CD4-positive, alpha-beta T cell treated with Interleukin-1 beta for 1 hour (primary cell): Measurements from ENCODE around the gene SERTAD1.
"Not testable (repeated sequence)": the region's sequence is repeated elsewhere in the genome, so short reads cannot be mapped to it uniquely, and the experiment has no call there.

Experiments
- DNase-seq, 2 donors: peaks; one replicate each; pipeline ENCODE4 v3.0.0-alpha.2; 2020 to 2022

The SERTAD1 gene

DNA sequence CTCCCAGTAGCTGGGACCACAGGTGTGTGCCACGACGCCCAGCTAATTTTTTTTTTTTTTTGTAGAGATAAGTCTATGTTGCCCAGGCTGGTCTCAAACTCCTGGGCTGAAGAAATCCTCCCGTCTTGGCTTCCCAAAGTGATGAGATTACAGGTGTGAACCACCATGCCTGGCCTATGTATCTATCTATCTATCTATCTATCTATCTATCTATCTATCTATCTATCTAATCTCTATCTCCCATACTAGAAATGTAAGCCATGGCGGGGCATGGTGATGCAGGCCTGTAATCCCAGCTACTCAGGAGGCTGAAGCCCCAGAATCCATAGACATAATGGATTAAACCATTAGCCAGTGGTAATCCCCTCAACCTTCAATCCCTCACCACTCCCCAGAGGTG lies 24.9 kb upstream of the SERTAD1 start:
- no peak for DNase-seq

DNA sequence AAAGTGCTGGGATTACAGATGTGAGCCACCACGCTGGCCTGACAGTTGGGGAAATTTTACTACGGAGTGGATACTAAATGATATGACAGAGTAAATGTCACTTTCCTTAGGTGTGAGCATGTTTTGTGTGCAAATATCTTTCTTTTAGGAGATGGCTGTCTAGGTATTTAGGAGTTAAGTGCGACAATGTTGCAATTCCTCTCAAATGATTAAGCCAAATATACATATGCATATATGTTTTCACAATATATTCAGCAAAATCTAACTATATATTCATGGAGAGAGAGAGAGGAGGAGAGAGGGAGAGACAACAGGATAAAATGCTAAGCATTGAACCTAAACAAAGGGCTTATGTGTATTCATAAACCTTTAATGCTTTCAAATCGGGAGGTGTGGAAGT lies 23.7 kb upstream of the SERTAD1 start:
- DNase-seq, result no peak

DNA sequence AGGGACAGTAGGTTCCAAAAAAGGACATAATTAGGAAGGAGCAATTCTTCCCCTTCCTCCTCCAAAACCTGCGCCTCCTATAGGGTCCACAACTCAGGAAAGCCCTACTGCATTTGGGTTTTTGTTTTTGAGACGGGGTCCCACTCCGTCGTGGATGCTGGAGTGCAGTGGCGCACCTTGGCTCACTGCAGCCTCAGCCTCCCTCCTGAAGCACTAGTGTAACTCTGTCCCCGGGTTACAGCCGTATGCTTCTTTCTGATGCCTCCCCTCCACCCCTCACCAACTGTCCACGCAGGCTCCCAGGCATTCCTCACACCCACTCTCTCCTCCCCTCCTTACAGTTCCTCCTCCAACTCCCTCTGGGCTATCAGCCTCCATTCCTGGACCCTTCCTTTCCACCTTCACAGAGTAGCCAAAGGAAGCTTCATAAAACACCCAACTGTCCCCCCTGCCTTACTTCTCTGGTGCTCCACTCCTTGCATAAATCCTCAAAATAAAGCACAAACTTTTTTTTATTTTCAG lies 20.5 kb upstream of the SERTAD1 start:
- DNase-seq, result no peak

DNA sequence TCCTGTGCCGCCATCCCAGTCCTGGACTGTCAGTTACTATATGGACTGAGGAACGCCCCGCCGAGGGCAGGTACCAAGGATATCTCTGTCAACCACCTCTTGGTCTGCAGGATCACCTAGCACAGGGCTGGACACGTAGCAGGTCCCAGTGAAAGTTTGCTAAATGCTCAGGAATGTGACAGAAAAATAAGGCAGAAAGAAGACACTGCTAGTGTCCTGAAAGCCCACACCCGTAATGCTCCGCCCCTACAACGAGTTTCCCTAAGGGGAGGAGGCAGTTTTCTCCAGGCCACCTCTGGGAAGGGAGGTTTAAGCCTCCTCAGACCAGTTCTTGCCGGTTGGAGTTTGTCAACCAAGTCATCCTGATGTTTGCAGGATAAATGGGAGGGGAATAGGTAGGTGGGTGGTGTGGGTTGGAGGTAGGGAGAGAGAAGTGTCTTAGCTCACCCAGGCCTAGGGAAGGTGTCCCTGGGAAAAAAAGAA lies 20.0 kb upstream of the SERTAD1 start:
- DNase-seq, result no peak

DNA sequence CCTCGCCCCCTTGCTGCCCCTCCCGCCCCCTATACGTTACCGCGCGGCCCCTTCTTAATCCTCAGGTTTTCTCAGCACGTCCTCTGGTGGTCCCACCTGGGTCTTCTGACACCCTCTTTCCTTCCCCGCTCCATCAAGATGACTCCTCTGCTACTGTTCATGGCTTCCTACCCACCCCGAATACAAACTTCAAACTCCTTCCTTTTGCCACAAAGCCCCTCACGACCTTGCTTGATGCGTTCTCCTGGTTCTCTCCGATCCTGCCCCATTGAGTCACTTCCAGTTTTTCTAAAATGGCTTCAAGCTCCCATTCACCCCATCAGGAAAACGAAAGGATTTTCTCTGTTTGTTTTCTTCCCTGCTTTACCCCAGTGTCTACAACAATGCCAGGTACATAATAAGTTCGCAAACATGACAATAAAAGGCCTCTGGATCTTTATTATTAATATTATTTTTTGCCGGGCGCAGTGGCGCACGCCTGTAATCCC lies 19.1 kb upstream of the SERTAD1 start:
- no peak for DNase-seq

DNA sequence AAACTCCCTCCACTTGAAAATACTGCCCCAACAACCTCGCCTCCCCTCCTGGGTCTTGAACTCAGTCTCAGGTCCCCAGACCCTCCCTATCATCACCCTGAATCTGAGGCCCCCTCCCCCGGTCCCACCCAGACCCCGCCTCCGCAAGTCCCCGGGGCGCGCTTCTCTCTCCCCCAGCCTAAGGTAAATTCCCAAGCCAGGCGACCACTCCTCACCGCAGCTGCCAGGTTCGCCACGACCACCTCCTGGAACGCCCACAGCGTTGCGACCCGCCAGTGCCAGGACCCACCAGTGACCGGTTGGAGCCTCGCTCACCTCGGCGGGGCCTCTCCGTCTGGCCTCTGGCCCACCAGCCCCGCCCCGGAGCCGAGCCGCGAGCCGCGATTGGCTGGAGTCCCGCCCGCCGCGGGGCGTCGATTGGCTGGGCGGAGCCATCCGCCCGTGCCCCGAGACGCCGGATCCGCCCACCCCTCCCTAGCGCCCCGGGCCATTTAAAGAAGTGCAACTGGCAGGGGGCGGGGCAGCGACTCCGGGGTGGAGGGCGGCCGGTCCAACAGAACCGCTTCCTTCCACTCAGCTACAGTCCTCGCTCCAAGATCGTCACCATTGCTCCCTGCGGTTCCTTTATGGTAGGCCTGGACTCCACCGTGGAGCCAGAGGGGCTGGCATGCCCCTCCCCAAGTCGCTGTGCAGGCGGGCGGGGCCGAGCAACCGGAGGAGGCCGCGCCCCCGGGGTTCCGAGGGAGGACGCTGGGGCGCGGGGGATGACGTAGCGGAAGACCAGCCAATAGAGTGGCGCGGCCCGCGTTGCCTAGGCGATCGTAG lies 18.4 kb upstream of the SERTAD1 start, which contains the start of gene SERTAD3:
Gene SERTAD3, minus strand, starts transcription at position 336 of the 825 bp plus-strand sequence. CDS start 2,255 bp downstream, outside the sequence.
- DNase-seq, result peak; percentile 96

DNA sequence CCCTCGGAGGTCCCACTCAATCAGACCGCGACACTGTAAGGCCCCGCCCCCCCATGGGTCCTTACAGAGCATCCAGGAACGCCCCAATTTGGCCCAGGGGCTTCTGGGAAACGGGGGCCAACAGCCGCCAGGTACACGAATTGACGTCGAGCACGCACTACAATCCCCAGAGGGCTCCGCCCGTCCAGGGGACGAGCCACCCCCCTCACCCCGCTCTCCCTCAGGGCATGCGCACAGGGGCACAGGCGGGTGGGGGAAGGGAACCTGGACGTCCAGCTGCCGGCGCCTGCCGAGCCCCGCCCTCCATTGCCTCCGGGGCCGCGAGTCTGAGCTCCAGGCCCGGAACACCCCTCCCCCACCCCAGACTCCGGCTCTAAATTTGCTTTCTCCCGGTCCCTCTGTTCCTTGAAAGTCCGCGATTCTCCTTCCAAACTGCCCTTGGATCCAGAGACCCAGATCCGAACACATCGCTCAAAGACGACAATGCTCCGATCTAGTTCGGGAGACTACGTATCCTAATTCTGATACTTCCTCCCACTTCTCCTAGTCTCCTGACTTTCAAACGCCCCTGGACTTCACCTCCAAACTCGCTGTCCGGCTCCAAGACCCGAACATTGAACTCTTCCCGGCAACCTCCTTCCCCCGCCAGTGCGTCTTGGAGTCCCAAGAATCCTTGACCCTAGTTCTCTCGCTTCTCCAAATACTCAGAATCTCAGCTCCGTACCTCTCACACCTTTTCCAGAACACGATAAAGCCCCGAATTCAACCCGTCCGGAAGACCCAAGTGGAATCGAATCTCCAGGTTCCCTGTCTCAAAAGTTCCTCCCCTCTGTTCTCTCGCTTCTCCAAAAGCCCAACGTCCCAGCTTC lies 17.6 kb upstream of the SERTAD1 start:
- DNase-seq, result peak; percentile 99 to 100

DNA sequence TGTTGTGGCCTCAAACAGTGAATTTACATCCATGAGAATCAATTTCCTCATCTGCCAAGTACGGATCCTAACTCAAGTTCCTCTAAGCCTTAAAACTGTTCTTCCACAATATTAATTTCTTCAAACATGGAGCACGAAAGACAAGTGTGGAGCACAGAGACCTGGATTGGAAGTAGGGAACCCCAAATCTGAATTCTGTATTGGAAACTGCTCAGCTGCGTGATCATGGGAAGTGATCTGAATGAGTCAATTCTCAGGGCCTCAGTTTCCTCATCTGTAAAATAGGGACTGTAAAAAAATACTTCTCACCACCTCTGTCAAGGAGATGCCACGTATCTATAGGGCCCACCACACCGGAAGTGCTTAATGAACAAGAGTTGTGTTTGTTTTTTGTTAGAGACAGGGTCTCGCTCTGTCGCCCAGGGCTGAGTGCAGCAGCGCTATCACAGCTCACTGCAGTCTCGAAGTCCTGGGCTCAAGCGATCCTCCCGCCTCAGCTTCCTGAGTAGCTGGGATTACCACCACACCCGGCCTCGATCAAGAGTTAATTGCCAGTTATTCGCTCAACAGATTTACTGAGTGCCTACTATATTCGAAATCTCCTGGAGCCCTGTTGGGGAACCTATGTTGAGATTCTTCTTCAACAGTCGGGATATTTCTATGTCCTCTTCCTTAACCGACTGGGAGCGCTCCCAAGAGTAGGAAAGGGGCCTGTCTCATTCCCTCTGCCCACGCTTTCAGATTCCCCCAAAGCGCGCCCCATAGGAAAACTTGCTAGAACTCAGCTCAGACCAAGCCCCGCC lies 16.7 kb upstream of the SERTAD1 start:
- DNase-seq, result no peak

DNA sequence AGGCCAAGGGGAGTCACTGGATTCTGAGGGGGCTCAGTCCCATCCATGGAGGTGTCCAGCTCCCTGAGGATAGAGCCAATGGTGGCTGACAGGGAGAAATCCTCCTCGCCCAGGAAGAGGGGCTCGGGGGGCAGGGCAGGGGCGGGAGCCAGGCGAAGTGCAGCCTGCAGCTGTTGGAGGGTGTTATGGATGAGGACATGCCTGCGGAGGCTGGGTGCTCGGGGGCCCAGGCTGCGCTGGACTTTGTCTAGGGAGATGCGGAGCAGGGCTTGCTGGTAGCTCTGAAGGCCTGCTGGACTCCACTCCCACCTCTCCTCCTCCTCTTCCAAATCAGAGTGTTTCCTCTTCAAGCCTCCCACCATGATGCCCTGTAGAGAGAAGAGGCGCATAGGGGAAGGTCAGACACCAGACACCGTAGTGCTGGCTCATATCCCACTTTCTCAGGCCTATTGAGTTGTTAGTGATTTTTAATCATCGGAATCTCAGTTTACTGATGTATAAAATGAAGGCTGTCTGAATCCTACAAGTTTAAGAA lies 16.0 kb upstream of the SERTAD1 start:
- DNase-seq, result no peak

DNA sequence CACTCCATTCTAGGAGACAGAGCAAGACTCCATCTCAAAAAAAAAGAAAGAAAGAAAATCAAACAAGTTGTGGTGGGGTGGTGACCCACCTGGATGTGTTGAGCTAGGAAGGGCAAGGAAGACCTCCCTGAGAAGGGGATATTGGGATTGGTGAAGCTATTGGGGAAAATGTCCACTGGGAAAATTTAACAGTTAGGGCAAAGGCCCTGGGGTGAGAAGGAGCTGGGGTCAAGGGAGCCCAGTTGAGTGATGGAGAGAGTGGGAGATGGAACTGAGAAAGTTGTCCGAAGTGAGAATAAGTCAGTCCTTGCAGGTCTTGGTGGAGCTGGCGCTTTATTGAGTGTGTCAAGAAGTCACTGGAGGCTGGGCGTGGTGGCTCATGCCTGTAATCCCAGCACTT lies 12.5 kb upstream of the SERTAD1 start:
- DNase-seq, result no peak

DNA sequence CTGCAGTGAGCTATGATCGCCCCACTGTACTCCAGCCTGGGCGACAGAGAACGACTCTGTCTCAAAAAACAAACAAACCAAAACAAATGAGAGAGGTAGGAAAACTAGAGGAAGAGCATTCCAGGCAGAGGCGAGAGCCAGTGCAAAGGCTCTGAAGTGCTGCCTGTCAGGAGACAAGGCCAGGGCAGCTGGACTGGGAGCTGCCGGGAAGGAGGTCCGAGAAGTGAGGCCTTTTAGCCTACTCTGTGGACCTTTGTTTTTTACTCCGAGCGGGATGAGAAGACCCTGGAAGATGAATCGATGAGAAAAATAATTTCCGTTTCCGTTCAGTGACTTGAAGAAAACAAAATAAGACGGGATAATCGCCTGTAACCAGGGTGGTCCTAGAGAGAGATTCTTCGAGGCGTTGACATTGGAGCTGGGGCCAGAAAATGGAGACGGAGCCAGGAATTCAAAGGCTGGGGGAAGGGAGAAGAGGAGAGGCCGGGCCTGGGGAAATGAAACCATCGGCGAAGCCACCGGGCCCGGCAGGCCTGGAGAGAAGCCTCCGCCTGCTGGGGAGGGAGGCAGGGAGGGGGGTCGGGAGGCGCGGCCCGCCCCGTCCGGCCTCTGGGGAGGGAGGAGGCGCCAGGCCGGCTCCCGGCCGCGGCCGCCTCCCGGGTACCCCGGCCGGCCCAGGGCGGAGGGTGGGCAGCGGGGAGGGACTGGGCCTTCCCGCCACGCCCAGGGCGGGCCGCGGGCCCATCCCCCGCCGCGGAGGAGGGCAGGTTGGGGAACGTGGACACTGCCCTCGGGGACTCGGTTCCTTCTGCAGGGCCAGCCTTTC lies 7.8 kb upstream of the SERTAD1 start:
- DNase-seq, result peak; percentile 51 to 74

DNA sequence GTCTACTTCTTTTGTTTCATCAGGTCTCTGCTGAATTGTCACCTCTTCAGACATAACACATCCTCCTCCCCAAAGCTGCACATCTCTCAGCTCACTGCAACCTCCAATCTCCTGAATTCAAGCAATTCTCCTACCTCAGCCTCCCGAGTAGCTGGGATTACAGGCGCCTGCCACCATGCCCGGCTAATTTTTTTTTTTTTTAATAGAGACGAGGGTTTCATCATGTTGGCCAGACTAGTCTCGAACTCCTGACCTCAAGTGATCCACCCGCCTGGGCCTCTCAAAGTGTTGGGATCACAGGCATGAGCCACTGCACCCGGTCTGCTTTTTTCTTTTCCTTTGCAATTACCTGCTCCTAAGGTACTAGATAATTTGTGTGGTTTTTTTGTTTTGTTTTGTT lies 7.0 kb upstream of the SERTAD1 start:
- DNase-seq, result not testable (repeated sequence)

DNA sequence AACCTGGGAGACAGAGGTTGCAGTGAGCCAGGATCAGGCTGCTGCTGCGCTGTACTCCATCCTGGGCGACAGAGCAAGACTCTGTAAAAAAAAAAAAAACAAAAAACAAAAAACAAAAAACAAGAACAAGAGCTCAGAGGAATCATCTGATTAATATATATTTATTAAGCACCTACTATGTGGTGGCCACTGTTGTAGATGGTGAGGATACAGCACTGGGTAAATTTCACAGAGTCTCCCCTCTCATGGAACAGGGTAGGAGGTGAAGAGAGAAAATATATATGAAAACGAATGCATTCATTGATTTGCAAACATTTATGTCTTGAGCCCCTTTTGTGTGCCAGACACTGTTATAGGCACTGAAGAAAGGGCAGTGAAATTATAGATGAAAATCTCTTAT lies 5.9 kb upstream of the SERTAD1 start:
- DNase-seq, result no peak

DNA sequence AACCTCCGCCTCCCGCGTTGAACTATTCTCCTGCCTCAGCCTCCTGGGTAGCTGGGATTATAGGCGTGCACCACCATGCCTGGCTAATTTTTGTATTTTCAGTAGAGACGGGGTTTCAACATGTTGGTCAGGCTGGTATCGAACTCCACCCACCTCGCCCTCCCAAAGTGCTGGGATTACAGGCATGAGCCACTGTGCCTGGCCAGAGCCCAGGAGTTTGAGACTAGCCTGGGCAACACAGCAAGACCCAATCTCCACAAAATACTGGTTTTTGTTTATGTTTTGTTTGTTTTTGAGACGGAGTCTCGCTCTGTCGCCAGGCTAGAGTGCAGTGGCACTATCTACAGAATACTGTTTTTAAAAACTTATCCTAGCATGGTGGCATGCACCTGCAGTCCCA lies 4.5 kb upstream of the SERTAD1 start:
- DNase-seq, result not testable (repeated sequence)

DNA sequence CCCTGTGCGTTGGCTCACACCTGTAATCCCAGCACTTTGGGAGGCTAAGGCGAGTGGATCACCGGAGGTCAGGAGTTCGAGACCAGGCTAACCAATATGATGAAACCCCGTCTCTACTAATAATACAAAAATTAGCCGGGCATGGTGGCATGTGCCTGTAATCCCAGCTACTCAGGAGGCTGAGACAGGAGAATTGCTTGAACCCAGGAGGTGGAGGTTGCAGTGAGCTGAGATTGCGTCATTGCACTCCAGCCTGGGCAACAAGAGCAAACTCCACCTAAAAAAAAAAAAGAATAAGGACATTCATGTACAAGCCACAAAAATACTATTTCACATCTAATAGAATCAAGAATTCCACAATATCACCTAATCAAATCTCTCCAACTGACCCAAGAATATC lies 2.4 kb upstream of the SERTAD1 start:
- DNase-seq, result not testable (repeated sequence)

DNA sequence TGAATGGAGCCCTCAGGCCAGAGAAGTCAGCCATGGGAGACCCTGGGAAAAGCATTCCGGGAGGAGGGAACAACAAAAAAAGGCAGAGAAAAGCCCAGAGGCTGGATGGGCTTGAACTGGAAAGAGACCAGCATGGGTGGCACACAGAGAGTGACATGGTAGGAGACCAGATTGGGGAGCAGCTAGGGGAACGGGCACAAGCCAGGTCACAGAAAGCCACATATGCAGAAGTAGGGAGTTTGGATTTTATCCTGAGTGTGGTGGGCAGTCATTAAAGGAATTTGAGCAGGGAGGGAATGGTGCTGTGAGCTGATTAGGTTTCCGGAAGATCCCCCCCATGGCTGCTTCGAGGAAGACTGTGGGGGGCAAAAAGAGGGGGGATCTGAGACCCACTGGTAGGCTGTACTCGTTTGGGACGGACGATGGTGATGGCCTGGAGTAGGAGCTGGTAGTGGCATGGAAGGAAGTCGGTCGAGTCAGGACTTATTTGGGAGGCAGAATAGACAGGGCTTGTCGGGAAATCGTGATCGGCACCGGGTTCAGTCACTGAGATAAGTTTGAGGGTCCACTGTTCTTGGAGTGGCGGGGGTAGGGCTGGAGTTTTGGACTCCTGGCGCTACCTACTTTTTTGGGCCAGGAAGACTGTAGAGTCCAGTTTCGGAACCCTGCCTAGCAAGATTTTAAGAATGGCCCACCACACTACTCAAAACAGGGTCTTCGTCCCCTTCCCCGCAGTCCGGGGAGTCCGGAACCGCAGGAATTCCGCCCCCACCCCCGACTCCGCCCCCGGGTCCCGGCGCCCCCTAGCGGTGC lies 949 bp downstream of the SERTAD1 start:
- DNase-seq, result no peak

DNA sequence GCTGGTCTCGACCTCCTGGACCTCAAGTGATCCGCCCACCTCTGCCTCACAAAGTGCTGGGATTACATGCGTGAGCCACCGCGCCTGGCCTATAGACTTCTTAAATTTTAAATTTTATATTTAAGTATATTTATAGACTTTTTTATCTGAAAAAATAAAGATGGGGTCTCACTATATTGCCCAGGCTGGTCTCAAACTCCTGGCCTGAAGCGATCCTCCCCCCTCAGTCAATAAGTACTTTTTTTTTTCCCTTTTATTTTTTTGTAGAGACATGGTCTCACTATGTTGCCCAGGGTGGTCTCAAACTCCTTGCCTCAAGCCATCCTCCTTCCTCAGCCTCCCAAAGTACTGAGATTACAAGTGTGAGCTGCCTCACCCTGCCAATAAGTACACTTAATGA lies 1.9 kb downstream of the SERTAD1 start:
- no peak for DNase-seq

DNA sequence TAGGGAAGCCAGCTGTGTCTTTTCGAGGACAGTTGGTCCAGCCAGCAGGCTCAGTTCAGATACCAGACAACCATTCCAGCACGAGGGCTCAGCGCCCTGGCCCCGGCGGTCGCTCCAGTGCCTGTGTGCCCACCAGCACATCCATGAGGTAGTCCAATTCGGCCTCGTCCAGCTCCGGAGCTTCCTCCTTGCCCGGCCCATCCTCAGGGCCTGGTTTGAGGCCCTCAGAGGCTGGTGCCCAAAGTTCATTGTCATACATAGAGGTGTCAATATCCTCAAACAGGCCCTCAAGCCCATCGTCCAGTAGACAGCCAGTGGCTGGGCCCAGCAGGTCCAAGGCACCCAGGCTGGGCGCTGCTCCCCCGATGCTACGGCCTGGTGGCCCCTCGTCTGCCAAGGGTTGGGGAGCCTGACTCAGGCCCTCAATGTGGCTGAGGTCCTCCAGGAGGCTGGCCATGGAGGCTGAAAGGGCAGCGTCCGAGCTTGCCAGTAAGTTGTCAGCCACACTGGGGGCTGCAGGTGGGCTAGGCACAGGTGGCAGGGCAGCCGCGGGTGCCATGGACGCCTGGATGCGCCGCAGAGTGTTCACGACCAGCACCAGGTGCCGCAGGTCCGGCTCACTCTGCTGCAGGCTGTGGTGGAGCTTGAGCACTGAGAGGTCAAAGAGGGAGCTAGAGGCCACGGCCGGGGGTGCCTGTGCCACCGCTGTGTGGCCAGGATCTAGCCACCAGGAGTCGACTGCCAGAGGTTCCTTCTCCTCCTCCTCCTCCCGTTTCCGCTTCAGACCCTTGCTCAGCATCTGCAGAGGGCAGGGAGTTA lies 2.8 kb downstream of the SERTAD1 start:
- no peak for DNase-seq

DNA sequence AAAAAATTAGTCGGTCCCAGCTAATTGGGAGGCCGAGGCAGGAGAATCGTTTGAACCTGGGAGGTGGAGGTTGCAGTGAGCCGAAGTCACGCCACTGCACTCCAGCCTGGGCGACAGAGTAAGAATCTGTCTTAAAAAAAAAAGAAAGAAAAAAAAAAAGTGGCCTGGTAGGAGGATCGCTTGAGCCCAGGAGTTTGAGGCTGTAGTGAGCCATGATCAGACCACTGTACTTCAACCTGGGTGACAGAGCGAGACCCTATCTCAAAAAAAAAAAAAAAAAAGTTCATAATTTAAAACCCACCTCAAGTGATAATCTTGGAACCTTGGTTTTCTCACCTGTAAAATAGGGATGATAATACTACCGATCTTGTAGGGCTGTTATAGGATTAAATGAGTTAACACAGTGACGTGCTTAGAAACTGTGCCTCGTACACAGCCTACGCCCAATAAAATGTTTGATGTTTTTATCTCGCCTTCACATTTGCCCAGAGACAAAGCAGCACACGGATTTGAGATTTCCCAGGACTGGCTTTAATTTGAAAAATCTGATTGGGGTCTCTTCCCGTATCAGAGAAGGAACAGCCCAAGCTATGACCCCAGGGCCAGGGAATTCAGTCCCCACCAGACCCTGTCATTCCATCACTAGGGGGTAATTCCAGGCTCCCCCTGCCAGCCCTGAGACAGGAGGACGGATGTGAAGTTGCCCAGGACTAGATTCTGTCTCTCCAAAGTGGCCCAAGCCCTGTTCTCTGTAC lies 3.6 kb downstream of the SERTAD1 start:
- no peak for DNase-seq
